HCT116 (cell line): ENCODE results near the gene PPIL3. TPM values are rescaled to one million over a fixed set of nuclear protein-coding genes. Genes with fewer than 3 reads are reported as not detected.

Source experiments
- ATAC-seq: fragments of 200-7000 bp; cut with Tn5 transposase; 2 replicates; pipeline ENCODE4 v1.9.1; 2020; ENCODE audit warnings: mild to moderate bottlenecking, moderate library complexity
- BruUV-seq: library from RNA; stranded (reverse); fragments of 400-500 nt; replicated peaks from 2 replicates; lab custom pipeline; 2021; lab: Mats Ljungman, UMichigan
- CTCF ChIA-PET: fragments of 300-600 bp; sonication (Branson Sonifier 250); formaldehyde crosslinking; loops from one replicate; lab custom pipeline; 2021; ENCODE audit warnings: antibody characterized with exemption; lab: Charles Lee
- POLR2A ChIA-PET: fragments of 300-600, 350-600 bp; sonication (Branson Sonifier 250); formaldehyde crosslinking; loops from one replicate; lab custom pipeline; 2021; ENCODE audit warnings: antibody characterized with exemption; lab: Charles Lee
- RAD21 ChIA-PET, 2 experiments: fragments of 300-600 bp; sonication (Branson Sonifier 250); formaldehyde crosslinking; loops; one replicate each; lab custom pipeline; 2023; ENCODE audit warnings: low total read pairs in 2 of 2; ENCODE audit not compliant: uncharacterized antibody in 2 of 2, unreplicated experiment in 2 of 2, low non-redundant PET in 1 of 2; lab: Charles Lee
- DNase-seq: peaks from one replicate; pipeline ENCODE4 v3.0.0-alpha.2; 2010; ENCODE audit warnings: low read depth, low spot score
- H2AFZ ChIP-seq: fragments of 200-600 bp; shearing (Covaris generic), sonication (generic); 2 replicates; pipeline ENCODE4 v1.6.1; 2017; ENCODE audit warnings: low read depth, mixed run types, mixed read lengths, antibody characterized with exemption, low read length; ENCODE audit not compliant: poor library complexity, severe bottlenecking
- H3K27ac ChIP-seq: 2 replicates; pipeline ENCODE4 v1.5.1; 2012; ENCODE audit warnings: low read depth, low read length
- H3K27me3 ChIP-seq: fragments of 200-600 bp; sonication (generic); 2 replicates; pipeline ENCODE4 v1.6.1; 2016; ENCODE audit warnings: mixed run types, low read length, mixed read lengths; ENCODE audit not compliant: insufficient read depth
- H3K36me3 ChIP-seq, 2 experiments: fragments of 200-500 bp in 1 of 2; fragments of 200-600 bp in 1 of 2; sonication (Bioruptor generic) in 1 of 2; sonication (generic) in 1 of 2; 2 replicates each; pipeline versions ENCODE4 v1.5.1 to v1.6.1; 2014 to 2016; ENCODE audit warnings: low read length in 2 of 2, inconsistent platforms in 1 of 2, mixed read lengths in 1 of 2, mixed run types in 1 of 2; ENCODE audit not compliant: insufficient read depth in 2 of 2, control insufficient read depth in 1 of 2
- H3K4me1 ChIP-seq, 2 experiments: fragments of 200-600 bp in 1 of 2; sonication (generic) in 1 of 2; 2 replicates each; pipeline versions ENCODE4 v1.5.1 to v1.6.1; 2012 to 2017; ENCODE audit warnings: low read length in 2 of 2, inconsistent platforms in 1 of 2, mild to moderate bottlenecking in 1 of 2, mixed read lengths in 1 of 2, mixed run types in 1 of 2, moderate library complexity in 1 of 2; ENCODE audit not compliant: insufficient read depth in 2 of 2, control insufficient read depth in 1 of 2
- H3K4me2 ChIP-seq: fragments of 200-600 bp; sonication (generic); 2 replicates; pipeline ENCODE4 v1.6.1; 2017; ENCODE audit warnings: mixed run types, low read length, mixed read lengths
- H3K4me3 ChIP-seq, 2 experiments: fragments of 200-600 bp in 1 of 2; sonication (generic) in 1 of 2; replicated peaks in 1 of 2; 2 replicates each; pipeline ENCODE4 v1.5.1; 2011 to 2016; ENCODE audit warnings: low read length in 2 of 2, control low read depth in 1 of 2, low read depth in 1 of 2, mild to moderate bottlenecking in 1 of 2, mixed read lengths in 1 of 2, mixed run types in 1 of 2
- H3K79me2 ChIP-seq: fragments of 200-600 bp; sonication (generic); 2 replicates; pipeline ENCODE4 v1.6.1; 2017; ENCODE audit warnings: mild to moderate bottlenecking, mixed run types, low read length, moderate library complexity, mixed read lengths; ENCODE audit not compliant: insufficient read depth
- H3K9ac ChIP-seq: fragments of 200-600 bp; sonication (generic); 2 replicates; pipeline ENCODE4 v1.6.1; 2016; ENCODE audit warnings: low read length, mixed read lengths
- H3K9me2 ChIP-seq: fragments of 200-600 bp; sonication (generic), shearing (Covaris generic); 2 replicates; pipeline ENCODE4 v1.6.1; 2017; ENCODE audit warnings: mixed run types, mild to moderate bottlenecking, moderate library complexity; ENCODE audit not compliant: insufficient read depth
- H3K9me3 ChIP-seq, 2 experiments: fragments of 200-500 bp in 1 of 2; fragments of 200-600 bp in 1 of 2; sonication (Bioruptor generic) in 1 of 2; sonication (generic) in 1 of 2; 2 replicates each; pipeline ENCODE4 v1.6.1; 2014 to 2017; ENCODE audit warnings: low read length in 2 of 2, mixed read lengths in 2 of 2, inconsistent platforms in 1 of 2, low read depth in 1 of 2, mild to moderate bottlenecking in 1 of 2, mixed run types in 1 of 2, moderate library complexity in 1 of 2; ENCODE audit not compliant: control insufficient read depth in 1 of 2, insufficient read depth in 1 of 2
- H4K20me1 ChIP-seq: fragments of 200-600 bp; sonication (generic), shearing (Covaris generic); 2 replicates; pipeline ENCODE4 v1.6.1; 2017; ENCODE audit warnings: mixed run types, mild to moderate bottlenecking, moderate library complexity; ENCODE audit not compliant: insufficient read depth
- EGR1 ChIP-seq: IDR thresholded peaks from 2 replicates; pipeline ENCODE4 v1.6.1; 2012; ENCODE audit warnings: low read depth
- EZH2phosphoT487 ChIP-seq: fragments of 200-600 bp; IDR thresholded peaks from 2 replicates; pipeline ENCODE4 v1.6.1; 2018; ENCODE audit warnings: antibody characterized with exemption, borderline replicate concordance
- FOSL1 ChIP-seq: IDR thresholded peaks from 2 replicates; pipeline ENCODE4 v1.6.1; 2012; ENCODE audit warnings: low read depth
- RAD21 ChIP-seq: IDR thresholded peaks from 2 replicates; pipeline ENCODE4 v1.6.1; 2012; ENCODE audit warnings: low read depth, mild to moderate bottlenecking
- ZFX ChIP-seq: fragments of 450-650 bp; IDR thresholded peaks from 2 replicates; pipeline ENCODE4 v1.6.1; 2017
- intact Hi-C: fragments of 100-400 bp; cut with micrococcal nuclease; formaldehyde crosslinking; loops from 2 replicates; pipeline ENCODE4 v1.10.0; 2022
- total RNA-seq: library from RNA; stranded (reverse); gene quantifications from one replicate; pipeline ENCODE4 v1.2.1, GENCODE V29; 2021; ENCODE audit not compliant: unreplicated experiment
- TF ChIP-seq, protein P1 (sequence below): IDR thresholded peaks from 2 replicates; pipeline ENCODE4 v1.6.1; 2012
- TF ChIP-seq, protein P2 (sequence below), 3 experiments: fragments of 200-600 bp in 1 of 3; sonication (generic) in 1 of 3; IDR thresholded peaks in 2 of 3; conservative IDR thresholded peaks in 1 of 3; 2 replicates each; pipeline ENCODE4 v1.5.1; 2012 to 2017; ENCODE audit warnings: low read depth in 2 of 3, low read length in 2 of 3, antibody characterized with exemption in 1 of 3, borderline replicate concordance in 1 of 3, control low read depth in 1 of 3, mild to moderate bottlenecking in 1 of 3, mixed read lengths in 1 of 3, mixed run types in 1 of 3, moderate library complexity in 1 of 3; ENCODE audit not compliant: insufficient read depth in 1 of 3
- TF ChIP-seq, protein P3 (sequence below): IDR thresholded peaks from 2 replicates; pipeline ENCODE4 v1.6.1; 2012; ENCODE audit warnings: low read depth
- TF ChIP-seq, protein P4 (sequence below): IDR thresholded peaks from 2 replicates; pipeline ENCODE4 v1.6.1; 2011; ENCODE audit warnings: mild to moderate bottlenecking, low read length, moderate library complexity; ENCODE audit not compliant: insufficient replicate concordance; ENCODE audit errors: extremely low read depth

The PPIL3 gene
- total RNA-seq, 1 experiment from 2014 or later = 55.9 TPM

DNA sequence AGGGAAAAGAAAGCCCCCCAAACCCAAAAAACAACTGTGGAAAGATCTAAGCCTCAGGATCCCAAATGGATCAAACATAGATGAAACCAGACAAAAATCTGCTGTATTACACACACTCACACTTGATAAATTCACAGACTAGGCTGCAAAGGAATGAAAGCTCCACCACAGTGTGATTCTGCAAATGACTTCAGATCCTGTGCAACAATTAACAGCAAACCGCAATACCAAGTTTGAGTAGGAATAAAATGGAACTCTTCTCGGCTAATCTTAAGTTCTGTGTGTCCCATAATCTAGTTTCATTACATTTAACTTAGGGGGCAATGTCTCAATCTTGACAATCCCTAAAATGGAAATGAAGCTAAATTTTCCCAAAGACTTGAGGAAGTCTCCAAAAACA lies 36.3 kb downstream of the PPIL3 start:
- no peaks in the 10 kb centered on the region for H3K4me1 ChIP-seq
- H3K9ac ChIP-seq = no peak overlapping the region
- 0 out of 2 replicates have a peak, but pooled peaks cover 4% of the 10 kb centered on the region for H4K20me1 ChIP-seq
- DNase-seq = no peak
- H3K79me2 ChIP-seq = peaks cover 16% of the 10 kb centered on the region
- intact Hi-C loops = no loop called here
- no peak overlapping the region for H3K4me2 ChIP-seq
- TF ChIP-seq EGR1 (no peak), FOSL1 (no peak)
- POLR2A ChIA-PET = no interaction called here
- no peaks in the 10 kb centered on the region for H3K9me2 ChIP-seq
- H3K27ac ChIP-seq = no peak overlapping the region
- no peak overlapping the region for H2AFZ ChIP-seq
- no peaks in the 10 kb centered on the region for H3K9me3 ChIP-seq
- H3K36me3 ChIP-seq = peaks cover 54 to 55% of the 10 kb centered on the region in 2 experiments
- RAD21 ChIA-PET = no interaction called here
- no peaks in the 10 kb centered on the region for H3K27me3 ChIP-seq
- ATAC-seq = no peak
- CTCF ChIA-PET = no interaction called here
- no TSS peak for BruUV-seq
- H3K4me3 ChIP-seq = no peak overlapping the region

DNA sequence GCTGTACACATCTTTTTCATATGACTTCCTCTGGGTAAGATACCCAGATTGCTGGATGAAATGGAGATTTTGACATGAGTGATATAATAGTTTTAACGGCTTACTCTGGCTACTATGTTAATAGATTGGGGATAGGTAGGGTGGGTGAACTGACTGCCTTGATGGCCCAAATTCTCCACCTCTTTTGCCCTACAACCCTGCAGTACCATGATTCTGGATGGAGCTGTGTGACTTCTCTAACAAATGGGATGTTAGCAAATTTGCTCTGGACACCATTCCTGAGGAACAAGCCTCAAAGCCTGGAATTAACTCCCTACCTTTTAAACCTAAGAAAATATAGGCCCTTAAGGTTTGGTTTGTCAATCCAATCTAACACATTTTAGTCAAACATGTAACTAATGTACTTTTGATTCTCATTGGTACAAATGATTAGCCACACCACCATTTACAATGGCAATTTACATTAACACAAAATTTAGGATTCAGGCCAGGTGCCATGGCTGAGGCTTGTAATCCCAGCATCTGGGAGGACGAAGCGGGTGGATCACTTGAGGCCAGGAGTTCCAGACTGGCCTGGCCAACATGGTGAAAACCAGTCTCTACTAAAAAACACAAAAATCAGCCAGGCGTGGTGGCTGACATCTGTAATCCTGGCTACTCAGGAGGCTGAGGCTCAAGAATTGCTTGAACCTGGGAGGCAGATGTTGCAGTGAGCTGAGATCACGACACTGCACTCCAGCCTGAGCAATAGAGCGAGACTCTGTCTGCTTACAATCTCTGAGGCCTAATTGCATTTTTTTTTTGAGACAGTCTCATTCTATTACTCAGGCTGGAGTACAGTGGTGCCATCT lies 37.3 kb downstream of the PPIL3 start:
- Histone ChIP-seq H3K9me2 (no peaks in the 10 kb centered on the region), H3K4me3 (no peak overlapping the region), H3K27ac (no peak overlapping the region), H3K36me3 (peaks cover 44 to 45% of the 10 kb centered on the region in 2 experiments), H3K79me2 (peaks cover 6% of the 10 kb centered on the region), H3K9ac (no peak overlapping the region), H4K20me1 (0 out of 2 replicates have a peak, but pooled peaks cover 4% of the 10 kb centered on the region), H3K9me3 (no peaks in the 10 kb centered on the region), H3K4me1 (no peaks in the 10 kb centered on the region), H3K27me3 (no peaks in the 10 kb centered on the region), H2AFZ (no peak overlapping the region), H3K4me2 (no peak overlapping the region)
- no TSS peak for BruUV-seq
- ATAC-seq = no peak
- intact Hi-C loops = no loop called here
- POLR2A ChIA-PET = no interaction called here
- DNase-seq = no peak
- RAD21 ChIA-PET = no interaction called here
- TF ChIP-seq EZH2phosphoT487 = no peak
- no peak for TF ChIP-seq EGR1
- no peak for TF ChIP-seq RAD21
- TF ChIP-seq, protein P1, sequence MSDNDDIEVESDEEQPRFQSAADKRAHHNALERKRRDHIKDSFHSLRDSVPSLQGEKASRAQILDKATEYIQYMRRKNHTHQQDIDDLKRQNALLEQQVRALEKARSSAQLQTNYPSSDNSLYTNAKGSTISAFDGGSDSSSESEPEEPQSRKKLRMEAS = no peak
- TF ChIP-seq, protein P2, sequence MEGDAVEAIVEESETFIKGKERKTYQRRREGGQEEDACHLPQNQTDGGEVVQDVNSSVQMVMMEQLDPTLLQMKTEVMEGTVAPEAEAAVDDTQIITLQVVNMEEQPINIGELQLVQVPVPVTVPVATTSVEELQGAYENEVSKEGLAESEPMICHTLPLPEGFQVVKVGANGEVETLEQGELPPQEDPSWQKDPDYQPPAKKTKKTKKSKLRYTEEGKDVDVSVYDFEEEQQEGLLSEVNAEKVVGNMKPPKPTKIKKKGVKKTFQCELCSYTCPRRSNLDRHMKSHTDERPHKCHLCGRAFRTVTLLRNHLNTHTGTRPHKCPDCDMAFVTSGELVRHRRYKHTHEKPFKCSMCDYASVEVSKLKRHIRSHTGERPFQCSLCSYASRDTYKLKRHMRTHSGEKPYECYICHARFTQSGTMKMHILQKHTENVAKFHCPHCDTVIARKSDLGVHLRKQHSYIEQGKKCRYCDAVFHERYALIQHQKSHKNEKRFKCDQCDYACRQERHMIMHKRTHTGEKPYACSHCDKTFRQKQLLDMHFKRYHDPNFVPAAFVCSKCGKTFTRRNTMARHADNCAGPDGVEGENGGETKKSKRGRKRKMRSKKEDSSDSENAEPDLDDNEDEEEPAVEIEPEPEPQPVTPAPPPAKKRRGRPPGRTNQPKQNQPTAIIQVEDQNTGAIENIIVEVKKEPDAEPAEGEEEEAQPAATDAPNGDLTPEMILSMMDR (IDR thresholded peaks at IDR 0.05 in 2 of 3, conservative IDR thresholded peaks at IDR 0.05 in 1 of 3; ENCODE audit: borderline replicate concordance in 1 of 3, insufficient read depth in 1 of 3, low read depth in 2 of 3, low read length in 2 of 3) = no peak
- TF ChIP-seq, protein P3, sequence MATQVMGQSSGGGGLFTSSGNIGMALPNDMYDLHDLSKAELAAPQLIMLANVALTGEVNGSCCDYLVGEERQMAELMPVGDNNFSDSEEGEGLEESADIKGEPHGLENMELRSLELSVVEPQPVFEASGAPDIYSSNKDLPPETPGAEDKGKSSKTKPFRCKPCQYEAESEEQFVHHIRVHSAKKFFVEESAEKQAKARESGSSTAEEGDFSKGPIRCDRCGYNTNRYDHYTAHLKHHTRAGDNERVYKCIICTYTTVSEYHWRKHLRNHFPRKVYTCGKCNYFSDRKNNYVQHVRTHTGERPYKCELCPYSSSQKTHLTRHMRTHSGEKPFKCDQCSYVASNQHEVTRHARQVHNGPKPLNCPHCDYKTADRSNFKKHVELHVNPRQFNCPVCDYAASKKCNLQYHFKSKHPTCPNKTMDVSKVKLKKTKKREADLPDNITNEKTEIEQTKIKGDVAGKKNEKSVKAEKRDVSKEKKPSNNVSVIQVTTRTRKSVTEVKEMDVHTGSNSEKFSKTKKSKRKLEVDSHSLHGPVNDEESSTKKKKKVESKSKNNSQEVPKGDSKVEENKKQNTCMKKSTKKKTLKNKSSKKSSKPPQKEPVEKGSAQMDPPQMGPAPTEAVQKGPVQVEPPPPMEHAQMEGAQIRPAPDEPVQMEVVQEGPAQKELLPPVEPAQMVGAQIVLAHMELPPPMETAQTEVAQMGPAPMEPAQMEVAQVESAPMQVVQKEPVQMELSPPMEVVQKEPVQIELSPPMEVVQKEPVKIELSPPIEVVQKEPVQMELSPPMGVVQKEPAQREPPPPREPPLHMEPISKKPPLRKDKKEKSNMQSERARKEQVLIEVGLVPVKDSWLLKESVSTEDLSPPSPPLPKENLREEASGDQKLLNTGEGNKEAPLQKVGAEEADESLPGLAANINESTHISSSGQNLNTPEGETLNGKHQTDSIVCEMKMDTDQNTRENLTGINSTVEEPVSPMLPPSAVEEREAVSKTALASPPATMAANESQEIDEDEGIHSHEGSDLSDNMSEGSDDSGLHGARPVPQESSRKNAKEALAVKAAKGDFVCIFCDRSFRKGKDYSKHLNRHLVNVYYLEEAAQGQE = no peak
- TF ChIP-seq ZFX = no peak
- TF ChIP-seq, protein P4, sequence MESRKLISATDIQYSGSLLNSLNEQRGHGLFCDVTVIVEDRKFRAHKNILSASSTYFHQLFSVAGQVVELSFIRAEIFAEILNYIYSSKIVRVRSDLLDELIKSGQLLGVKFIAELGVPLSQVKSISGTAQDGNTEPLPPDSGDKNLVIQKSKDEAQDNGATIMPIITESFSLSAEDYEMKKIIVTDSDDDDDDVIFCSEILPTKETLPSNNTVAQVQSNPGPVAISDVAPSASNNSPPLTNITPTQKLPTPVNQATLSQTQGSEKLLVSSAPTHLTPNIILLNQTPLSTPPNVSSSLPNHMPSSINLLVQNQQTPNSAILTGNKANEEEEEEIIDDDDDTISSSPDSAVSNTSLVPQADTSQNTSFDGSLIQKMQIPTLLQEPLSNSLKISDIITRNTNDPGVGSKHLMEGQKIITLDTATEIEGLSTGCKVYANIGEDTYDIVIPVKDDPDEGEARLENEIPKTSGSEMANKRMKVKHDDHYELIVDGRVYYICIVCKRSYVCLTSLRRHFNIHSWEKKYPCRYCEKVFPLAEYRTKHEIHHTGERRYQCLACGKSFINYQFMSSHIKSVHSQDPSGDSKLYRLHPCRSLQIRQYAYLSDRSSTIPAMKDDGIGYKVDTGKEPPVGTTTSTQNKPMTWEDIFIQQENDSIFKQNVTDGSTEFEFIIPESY = no peak
- CTCF ChIA-PET = interaction anchor here (0.6 kb wide), 1 partner anchor 331 kb away, joined by 4 read pairs; no protein-coding TSS in a partner anchor
